ENCODE data around the gene MCF2L. TPM values are rescaled to one million over a fixed set of nuclear protein-coding genes. Genes with fewer than 3 reads are reported as not detected.

MCF2L gene
- total and polyA plus RNA-seq, 10 of the 15 experiments (the other 5 are each of a cell fraction or from before 2014, with no cell fraction given) = 0.06 to 1.1 (median 0.21) TPM; not detected in 2

- ChIA-PET RAD21 (ENCODE audit: unreplicated experiment) (no interaction called here), CTCF (interaction anchor here (0.7 kb wide), 1 partner anchor 1675 kb away, joined by 3 read pairs; no protein-coding TSS in a partner anchor), POLR2A (no interaction called here), SMC1A (ENCODE audit: uncharacterized antibody, unreplicated experiment) (no interaction called here)
- BruUV-seq (replicated peaks) = no TSS peak
- Histone ChIP-seq H3K27ac (ENCODE audit: control insufficient read depth, insufficient read depth) (no peak overlapping the region), H2AFZ (ENCODE audit: control insufficient read depth, low read depth, low read length) (no peak overlapping the region), H3K4me3 (no peak overlapping the region), H3K9me3 (replicated peaks; ENCODE audit: control insufficient read depth, insufficient read depth, low read length) (no peaks in the 10 kb centered on the region), H3K36me3 (ENCODE audit: control insufficient read depth in 2 of 2, insufficient read depth in 2 of 2, low read length in 1 of 2) (no peaks in the 10 kb centered on the region), H4K20me1 (ENCODE audit: control insufficient read depth, insufficient read depth) (no peaks in the 10 kb centered on the region), H3K27me3 (replicated peaks in 1 of 2; ENCODE audit: control insufficient read depth in 2 of 2, insufficient read depth in 2 of 2, low read length in 1 of 2) (no peaks in the 10 kb centered on the region), H3K4me2 (ENCODE audit: control insufficient read depth, insufficient read depth) (no peak overlapping the region), H3K79me2 (ENCODE audit: control insufficient read depth, insufficient read depth, low read length) (no peaks in the 10 kb centered on the region), H3K4me1 (ENCODE audit: control insufficient read depth, insufficient read depth, low read length) (no peaks in the 10 kb centered on the region), H3K9ac (ENCODE audit: control insufficient read depth, insufficient read depth, low read length) (no peak overlapping the region)
- DNase-seq (ENCODE audit: low read depth, low spot score) = no peak
- no peak for FAIRE-seq
- in situ Hi-C loops (cut with MboI) (no loop called here), intact Hi-C loops (cut with micrococcal nuclease; ENCODE audit: unreplicated experiment) (no loop called here)
- 24% methylated on average over 30 of the region's 30 CpGs for WGBS (ENCODE audit: insufficient coverage, insufficient replicate concordance, low lambda C conversion rate, missing lambda C conversion rate)
- no peak for ATAC-seq
- TF ChIP-seq RB1 (IDR thresholded peaks at IDR 0.05; ENCODE audit: borderline replicate concordance) (no peak), SKIL (IDR thresholded peaks at IDR 0.05; ENCODE audit: low read depth, poor library complexity, severe bottlenecking) (no peak)
Measured at GRCh38 chr13:112997188-112998130, 28.4 kb downstream of the MCF2L start.
